ENCODE measurements around the gene SOX21. TPM values are rescaled to one million over a fixed set of nuclear protein-coding genes. Genes with fewer than 3 reads are reported as not detected.

Gene SOX21
- total RNA-seq, 1 experiment from 2014 or later: not detected

- no TSS peak for BruUV-seq (replicated peaks)
These were observed 4.8 kb downstream of the SOX21 start for GRCh38 chr13:94707400-94708021.

More at GRCh38 chr13:94707400-94708021, 4.8 kb downstream of the SOX21 start:
- H3K9me2 ChIP-seq (ENCODE audit: insufficient read depth): no peaks in the 10 kb centered on the region
- TF ChIP-seq, protein P1, sequence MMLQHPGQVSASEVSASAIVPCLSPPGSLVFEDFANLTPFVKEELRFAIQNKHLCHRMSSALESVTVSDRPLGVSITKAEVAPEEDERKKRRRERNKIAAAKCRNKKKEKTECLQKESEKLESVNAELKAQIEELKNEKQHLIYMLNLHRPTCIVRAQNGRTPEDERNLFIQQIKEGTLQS (IDR thresholded peaks at IDR 0.05): no peak
- TF ChIP-seq YY1 (IDR thresholded peaks at IDR 0.05; ENCODE audit: extremely low read depth, insufficient replicate concordance, low read depth, low read length): no peak
- TF ChIP-seq CTCF (IDR thresholded peaks at IDR 0.05 in 2 of 3, conservative IDR thresholded peaks at IDR 0.05 in 1 of 3; ENCODE audit: borderline replicate concordance in 1 of 3, insufficient read depth in 1 of 3, low read depth in 2 of 3, low read length in 2 of 3): no peak
- no peak for TF ChIP-seq SIN3A (IDR thresholded peaks at IDR 0.05; ENCODE audit: low read depth)
- TF ChIP-seq POLR2AphosphoS5 (IDR thresholded peaks at IDR 0.05; ENCODE audit: low read depth, low read length): no peak
- no peak for TF ChIP-seq TCF7L2 (IDR thresholded peaks at IDR 0.05; ENCODE audit: borderline replicate concordance, extremely low read depth, insufficient read depth, insufficient read length)
- H2AFZ ChIP-seq (ENCODE audit: low read depth, low read length, poor library complexity, severe bottlenecking): no peak overlapping the region
- H3K9ac ChIP-seq (ENCODE audit: low read length): no peak overlapping the region
- ChIA-PET POLR2A (no interaction called here), RAD21 (ENCODE audit: low non-redundant PET in 1 of 2, low total read pairs in 2 of 2, uncharacterized antibody in 2 of 2, unreplicated experiment in 2 of 2) (no interaction called here), CTCF (no interaction called here)
- intact Hi-C loops (cut with micrococcal nuclease): no loop called here
- no peaks in the 10 kb centered on the region for H3K36me3 ChIP-seq (ENCODE audit: control insufficient read depth in 1 of 2, insufficient read depth in 2 of 2, low read length in 2 of 2)
- DNase-seq (ENCODE audit: low read depth, low spot score) (no peak), ATAC-seq (no peak)
- no peak overlapping the region for H3K4me2 ChIP-seq (ENCODE audit: low read length)
- no peaks in the 10 kb centered on the region for H3K79me2 ChIP-seq (ENCODE audit: insufficient read depth, low read length)
- H3K9me3 ChIP-seq (ENCODE audit: control insufficient read depth in 1 of 2, insufficient read depth in 1 of 2, low read depth in 1 of 2, low read length in 2 of 2): no peaks in the 10 kb centered on the region
- no peaks in the 10 kb centered on the region for H3K4me1 ChIP-seq (ENCODE audit: control insufficient read depth in 1 of 2, insufficient read depth in 2 of 2, low read length in 2 of 2)
- H3K27me3 ChIP-seq (ENCODE audit: insufficient read depth, low read length): peaks cover 18% of the 10 kb centered on the region
- no peaks in the 10 kb centered on the region for H4K20me1 ChIP-seq (ENCODE audit: insufficient read depth)
- H3K27ac ChIP-seq (ENCODE audit: low read depth, low read length): no peak overlapping the region
- no peak overlapping the region for H3K4me3 ChIP-seq (replicated peaks in 1 of 2; ENCODE audit: low read depth in 1 of 2, low read length in 2 of 2)

Data from HCT116 (cell line).